ENCODE results near the gene USP13.

The USP13 gene

GRCh38 chr3:179700716-179701115, 47.9 kb downstream of the USP13 start:
- DNase-seq, result no peak

DNA sequence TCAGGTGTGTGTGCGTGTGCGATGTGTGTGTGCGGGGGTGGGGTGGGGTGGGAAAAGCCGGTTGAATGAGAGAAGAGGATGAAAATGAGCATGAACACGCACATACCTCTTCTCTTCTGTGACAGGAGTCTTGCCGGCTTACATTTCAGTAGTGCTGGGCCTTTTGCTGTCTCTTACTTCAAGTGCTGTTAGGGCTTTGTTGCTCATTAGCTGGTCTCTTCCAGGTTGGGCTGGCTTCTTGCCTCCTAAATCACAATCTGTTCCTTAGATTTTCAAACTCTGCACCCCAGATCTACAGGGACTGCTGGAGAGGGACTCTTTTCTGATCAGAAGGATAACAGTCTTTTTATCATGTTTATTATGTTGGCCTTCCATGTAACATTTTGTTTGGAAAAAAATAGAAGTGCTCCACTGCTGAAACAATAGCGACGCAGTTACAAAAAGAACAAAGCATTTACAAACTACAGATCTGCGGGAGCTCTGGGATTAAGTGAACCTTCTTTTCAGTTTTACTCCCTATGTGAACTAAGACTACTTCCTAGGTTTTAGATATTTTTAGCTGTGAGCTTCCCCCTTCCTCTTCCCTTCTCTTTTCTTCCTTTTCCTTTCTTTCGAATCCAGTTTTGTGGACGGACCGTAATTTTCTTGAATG, 48.5 kb downstream of the USP13 start:
- DNase-seq, result no peak

- no peak for DNase-seq
These were observed 49.6 kb downstream of the USP13 start for GRCh38 chr3:179702271-179702947.

DNA sequence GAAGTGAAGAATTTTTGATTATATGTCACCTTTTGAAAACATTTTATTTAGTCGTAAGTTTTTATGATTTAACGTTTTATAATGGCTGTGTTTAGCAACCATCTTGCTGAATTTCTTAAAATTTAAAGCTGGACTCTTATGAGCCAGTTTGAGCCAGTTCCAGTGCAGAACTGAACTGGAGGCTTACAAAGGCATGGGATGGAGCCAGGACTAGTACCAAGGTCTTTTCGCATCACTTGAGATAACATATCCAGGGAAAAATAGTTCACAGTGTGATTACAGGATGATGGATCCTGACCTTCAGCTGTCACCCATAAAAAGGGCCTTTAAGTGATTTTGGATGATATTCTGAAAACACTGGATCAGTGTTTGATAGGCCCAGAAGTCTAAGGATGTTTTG, 51.0 kb downstream of the USP13 start:
- DNase-seq, result no peak

DNA sequence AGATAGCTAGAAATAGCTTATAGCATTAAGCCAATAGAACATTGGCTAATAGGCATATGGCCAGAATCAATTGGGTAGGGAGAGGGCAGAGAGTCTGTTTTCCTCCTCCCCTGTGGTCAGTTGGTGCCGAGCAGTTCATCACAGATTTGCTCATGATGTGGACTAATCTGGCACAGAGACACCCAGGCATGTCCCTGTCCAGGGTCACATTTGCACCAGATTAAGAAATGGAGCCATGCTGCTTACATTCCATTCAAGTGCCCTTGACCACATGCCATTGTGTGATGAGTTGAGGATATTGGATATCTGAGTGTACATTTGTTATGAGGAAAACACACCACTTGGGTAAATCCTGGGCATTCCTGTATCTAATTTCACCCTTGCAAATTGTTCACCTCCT, 53.4 kb downstream of the USP13 start:
- no peak for DNase-seq

GRCh38 chr3:179710079-179710478, 57.2 kb downstream of the USP13 start:
- no peak for DNase-seq

DNA sequence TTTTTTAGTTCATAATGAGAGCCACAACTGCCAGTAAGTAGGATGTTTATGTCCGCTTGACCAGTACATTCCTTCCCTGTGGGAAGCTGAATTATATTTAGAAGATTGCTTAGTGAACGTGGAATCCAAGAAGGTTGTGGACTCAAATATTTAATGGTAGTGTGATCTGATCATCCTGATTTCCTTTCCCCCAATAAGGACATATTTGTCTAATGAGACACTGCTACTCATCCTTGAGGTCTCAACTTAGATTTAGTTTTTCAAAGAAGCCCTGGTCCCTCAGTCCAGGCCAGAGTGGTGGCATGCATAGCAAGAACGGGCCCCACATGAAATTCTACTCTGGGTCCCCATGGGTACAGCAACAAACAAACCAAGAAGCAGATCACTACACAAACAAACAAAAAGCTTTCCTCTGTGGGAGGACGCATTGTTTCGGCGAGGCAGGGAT, 60.8 kb downstream of the USP13 start:
- no peak for DNase-seq

DNA sequence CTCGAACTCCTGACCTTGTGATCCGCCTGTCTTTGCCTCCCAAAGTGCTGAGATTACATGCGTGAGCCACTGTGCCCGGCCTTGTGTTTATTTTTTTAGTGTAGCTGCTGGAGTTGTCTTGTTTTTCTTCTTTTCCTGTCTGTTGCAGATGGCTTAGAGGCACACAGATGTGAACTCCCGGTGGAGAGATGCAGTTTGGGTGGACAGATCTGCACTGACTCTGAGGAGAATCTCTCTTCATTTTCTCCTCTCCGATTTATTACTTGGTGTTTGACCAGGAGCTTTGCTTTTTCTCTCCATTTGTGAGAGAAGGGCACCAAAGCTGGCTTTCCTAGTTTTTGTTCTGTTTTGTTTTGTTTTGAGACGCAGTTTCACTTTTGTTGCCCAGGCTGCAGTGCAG, 62.7 kb downstream of the USP13 start:
- no peak for DNase-seq

DNA sequence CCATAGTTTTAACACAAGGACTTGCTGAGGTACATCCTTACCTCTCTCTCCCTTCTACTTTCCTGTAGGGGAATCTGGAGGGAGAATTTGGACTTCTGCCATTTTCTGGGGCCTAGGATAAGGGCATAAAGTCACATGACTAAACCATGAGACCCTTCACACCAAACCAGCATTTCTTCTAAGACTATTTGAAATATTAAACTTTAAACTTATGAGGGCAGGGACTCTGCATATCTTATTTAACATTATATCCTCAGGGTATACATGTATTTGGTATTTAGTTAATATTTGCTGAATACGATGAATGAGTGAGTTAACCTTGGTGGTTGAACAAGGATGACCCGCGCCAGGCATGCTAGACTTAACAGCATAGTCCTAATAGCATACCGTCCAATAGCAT, 63.4 kb downstream of the USP13 start:
- DNase-seq, result no peak

GRCh38 chr3:179716811-179717210, 64.0 kb downstream of the USP13 start:
- no peak for DNase-seq

- no peak for DNase-seq
These were observed 64.4 kb downstream of the USP13 start for GRCh38 chr3:179717219-179717618.

DNA sequence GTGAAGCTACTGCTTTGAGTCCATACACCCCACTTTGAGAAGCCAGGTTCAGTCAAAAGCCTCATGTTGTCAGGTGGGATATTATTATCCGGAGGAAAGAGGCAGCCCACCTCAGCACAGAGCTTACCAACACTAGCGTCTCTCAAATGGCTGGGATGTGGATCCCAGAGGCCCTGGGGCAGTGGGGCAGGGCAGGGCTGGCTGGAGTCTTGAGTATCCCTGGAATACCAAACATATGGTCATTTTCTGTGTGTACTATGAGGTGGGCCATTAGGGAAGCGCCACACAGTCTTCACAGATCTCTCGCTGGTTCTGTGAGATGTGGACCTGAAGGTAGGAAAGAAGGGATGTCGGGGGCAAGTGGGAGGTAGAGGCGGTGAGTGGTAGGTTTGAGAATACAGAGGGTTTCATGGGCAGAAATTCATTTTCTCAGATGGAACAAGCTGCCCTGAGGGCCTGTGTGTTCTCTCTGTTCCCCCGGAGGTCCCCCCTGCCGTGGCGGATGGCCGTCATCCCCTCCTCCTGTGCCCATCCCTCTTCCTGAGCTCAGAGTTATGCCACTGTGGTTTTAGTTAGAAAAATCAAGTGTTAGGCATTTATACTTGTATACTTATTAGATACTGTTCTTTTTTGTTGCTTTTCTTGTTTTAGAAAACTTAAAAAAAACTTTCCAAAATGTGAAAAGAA, 66.4 kb downstream of the USP13 start:
- DNase-seq, result peak; percentile 66

- DNase-seq, result peak; percentile 84
These were observed 67.4 kb downstream of the USP13 start for GRCh38 chr3:179720196-179720595.

GRCh38 chr3:179723617-179724016, 70.8 kb downstream of the USP13 start:
- DNase-seq, result no peak

DNA sequence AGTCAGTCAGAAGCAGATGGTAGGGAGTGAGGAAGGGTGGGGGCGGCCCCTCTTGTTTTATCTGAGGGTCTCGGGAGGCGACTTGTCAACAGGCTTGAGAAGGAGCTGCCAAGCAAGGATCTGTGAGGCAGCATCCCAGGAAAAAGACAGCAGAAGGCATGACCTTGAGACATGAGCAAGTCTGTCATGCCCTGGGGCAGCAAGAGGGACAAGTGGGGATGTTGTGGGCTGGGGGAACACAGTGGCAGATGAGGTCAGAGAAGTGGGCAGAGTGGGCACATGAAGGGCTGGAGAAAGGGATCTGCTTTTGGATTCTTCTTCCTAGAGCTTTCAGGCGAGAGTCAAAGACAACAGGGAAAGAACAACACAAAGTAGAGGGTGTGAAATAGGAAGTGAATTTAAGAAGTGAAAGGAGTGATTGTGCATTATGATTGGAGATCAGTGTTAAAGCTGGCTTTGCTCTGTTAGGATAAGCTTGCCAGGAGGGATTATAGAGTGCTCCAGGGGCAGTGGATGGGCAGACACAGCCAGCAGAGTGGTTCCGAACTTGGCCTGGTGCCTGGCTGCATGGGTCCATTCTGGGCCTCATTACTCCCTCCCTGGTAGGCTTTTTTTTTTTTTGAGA, 73.3 kb downstream of the USP13 start:
- no peak for DNase-seq

- no peak for DNase-seq
These were observed 76.2 kb downstream of the USP13 start for GRCh38 chr3:179729086-179729485.

DNA sequence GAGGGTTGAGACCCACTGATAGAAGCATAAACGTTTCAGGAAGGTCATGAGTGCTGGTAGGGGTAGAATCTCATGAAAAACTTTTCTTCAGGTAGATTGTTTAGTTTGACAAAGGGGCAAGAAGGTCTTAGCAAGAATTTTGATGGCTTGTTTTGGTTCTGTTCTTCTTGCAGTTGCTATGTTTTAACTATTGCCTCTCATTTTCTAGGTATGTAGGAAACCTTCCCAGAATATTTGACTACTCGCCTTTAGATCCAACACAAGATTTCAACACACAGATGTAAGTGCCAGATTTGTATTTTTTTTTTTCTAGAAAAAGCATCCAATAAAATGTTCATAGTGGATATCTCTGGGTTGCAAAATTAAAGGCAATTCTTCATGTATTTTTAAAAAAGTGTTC, 77.1 kb downstream of the USP13 start:
- no peak for DNase-seq

DNA sequence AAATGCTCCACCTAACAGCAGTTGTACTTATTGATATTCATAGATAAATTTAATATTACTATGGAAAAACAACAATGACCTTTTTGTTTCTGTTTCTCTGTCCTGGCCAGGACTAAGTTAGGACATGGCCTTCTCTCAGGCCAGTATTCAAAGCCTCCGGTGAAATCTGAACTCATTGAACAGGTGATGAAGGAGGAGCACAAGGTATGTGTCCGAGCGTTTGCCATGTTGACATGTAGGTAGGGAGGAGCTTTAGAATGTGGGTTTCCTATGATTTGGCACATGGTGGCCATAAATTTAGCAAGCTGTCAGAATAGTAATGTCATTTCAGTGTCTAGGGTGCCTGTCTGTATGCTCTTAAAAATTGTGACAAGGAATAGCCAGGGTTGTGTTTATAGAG, 77.7 kb downstream of the USP13 start:
- DNase-seq, result no peak

DNA sequence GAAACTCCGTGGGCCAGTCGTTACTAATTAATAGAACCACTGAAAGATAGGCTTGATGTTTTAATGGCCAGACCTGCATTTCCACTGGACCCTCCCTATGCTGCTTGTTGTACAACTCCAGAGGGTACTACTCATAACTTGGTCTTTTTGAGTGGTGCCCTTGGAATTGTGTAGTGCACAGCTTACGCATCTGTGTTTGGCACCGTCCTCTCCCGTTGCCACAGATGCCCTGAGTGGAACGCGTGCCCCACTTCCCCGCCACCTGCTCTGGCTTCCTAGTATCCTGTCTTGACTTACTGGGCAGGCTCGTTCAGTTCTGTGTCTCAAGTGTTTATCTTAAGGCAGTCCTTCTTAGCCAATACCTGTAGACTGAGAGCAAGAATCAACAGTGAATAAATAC, 78.7 kb downstream of the USP13 start:
- no peak for DNase-seq

DNA sequence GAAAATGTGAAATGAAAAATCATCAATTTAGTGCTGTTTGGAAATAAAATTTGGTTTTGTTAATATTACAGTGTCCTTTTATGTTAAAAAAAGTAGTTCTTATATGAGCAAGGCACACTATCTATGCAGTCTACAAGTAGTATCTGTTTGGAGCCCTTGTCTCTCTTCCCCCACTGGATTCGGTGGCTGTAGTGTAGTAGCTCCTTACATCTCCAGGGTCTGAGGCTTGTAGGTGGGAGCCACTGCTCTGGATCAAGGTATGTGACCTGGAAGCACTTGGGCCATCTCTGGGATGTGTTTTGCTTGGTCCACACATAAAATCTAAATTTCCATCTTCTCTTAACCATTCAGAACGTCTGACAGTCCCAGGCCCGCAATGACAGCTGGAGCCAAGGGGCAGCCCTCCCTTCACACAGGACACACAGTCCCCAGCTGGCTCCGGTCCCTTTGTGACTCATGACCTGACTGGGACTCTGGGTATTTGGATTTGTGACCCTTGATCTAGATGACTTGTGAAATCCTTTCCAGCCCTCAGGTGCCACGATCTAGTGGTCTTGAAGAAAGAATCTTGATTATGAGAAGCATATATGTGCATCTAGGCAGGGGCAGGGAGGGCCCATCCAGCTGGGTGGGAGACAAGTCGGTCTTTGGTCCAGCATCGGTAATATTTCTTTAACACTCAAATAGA, 80.0 kb downstream of the USP13 start:
- DNase-seq, result no peak

- no peak for DNase-seq
These were observed 81.0 kb downstream of the USP13 start for GRCh38 chr3:179733797-179734196.

DNA sequence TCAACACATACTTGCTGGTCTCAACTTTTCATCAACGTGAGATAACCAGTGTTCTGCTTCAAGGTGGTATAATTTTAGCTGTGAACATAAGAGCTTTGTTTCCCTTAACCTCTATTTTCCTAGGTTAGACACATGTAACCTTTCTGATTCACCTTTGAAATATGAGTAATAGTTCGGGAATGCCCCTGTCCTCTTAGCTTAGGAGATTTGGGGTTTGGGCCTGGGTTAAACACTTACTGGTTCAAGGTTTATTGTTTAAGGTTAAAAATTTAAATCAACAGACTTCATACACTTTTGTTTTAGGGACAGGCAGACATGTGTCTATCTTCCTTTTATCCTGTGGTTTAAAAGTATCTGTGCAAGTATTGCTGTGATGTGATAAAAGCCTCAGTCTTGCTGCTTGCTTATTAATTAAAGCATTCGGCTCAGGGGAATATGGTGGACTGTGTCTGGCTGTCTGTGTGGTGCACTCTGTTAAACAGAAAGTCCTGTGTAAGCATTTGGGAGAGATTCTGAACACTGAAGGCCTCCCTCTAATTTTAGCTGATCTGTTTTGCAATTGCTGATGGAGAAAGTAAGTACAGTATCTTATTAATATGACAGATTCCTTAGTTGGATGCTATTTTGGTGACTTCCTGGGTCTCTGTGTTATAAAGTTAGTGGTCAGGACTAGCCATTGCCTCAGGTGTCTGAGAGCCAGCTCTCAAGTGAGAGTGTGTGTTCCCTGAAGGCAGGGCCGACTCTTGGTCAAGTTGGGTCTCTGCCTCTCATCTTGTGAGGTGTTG, 81.8 kb downstream of the USP13 start:
- DNase-seq, result no peak
